ENCODE results near the gene ARHGAP42.

Gene ARHGAP42

DNA sequence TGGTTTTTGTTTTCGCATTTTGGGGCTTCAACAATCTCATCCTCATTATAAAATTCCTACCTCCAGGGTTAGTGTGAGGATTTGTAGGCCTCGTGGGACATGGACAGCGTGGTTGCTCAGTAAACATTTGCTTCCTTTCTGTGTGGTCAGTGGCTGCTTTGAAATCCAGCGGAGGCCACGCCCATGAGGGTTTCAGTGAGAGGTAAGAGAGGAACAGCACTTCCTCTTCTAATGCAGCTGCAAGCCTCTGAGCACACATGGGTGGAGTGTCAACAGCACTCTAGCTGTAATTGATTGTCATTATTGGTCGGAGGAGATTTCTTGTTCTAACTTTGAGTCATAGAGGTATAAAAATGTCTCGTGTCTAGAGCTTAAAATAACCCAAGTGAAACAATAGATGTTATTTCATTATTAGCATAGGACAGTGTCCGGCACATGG lies 6.0 kb upstream of the ARHGAP42 start:
- no peak for DNase-seq (ENCODE audit: low read depth)

DNA sequence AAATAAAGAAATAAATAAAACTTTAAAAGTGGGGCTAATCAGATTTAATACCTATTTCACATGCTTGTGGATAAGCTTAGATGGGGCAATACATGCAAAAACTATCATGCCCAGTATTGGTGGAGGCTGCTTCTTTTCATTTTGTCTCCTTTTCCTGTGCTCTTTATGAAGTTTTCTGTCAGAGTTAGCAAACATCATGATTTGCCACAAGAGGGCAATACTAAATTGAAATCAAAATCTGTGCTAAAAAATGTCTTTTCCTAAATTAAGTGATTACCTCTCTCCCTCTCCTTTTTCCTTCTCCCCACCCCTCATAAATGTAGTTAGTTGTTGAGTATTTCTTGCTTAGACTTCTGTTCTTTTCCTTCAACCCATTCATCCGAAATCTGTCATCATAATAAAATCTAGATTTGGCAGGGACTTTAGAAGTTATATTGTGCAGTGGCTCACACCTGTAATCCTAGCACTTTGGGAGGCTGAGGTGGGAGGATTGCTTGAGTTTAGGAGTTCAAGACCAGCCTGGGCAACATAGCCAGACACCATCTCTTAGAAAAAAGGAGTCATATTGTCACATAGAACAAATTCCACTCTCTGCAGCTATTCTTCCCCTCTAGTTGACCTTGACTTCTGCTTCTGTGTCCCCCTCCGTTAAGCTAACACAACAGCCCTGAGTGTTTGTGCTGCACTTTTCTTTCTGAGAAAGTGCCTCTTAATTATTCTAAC lies 4.7 kb upstream of the ARHGAP42 start:
- no peak for DNase-seq (ENCODE audit: low read depth)

DNA sequence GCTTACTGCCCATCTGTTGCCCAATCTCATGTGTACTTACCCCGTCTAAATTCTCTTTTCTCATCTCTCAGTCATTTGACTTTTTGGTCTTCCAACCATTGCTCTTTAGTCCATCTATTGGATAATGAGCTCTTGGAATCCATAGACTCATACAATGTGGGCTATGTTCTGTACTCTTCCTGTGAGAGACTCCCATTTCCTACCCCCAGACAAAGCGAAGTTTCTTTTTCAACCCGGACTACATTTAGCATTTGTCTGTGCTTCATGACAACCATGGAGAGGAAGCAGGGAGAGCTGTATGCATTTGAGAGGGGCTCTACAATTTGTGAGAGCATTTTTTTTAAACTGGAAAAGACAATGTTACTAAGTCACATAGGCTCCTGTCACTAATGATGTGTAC lies 4.0 kb upstream of the ARHGAP42 start:
- DNase-seq (ENCODE audit: low read depth) = no peak

DNA sequence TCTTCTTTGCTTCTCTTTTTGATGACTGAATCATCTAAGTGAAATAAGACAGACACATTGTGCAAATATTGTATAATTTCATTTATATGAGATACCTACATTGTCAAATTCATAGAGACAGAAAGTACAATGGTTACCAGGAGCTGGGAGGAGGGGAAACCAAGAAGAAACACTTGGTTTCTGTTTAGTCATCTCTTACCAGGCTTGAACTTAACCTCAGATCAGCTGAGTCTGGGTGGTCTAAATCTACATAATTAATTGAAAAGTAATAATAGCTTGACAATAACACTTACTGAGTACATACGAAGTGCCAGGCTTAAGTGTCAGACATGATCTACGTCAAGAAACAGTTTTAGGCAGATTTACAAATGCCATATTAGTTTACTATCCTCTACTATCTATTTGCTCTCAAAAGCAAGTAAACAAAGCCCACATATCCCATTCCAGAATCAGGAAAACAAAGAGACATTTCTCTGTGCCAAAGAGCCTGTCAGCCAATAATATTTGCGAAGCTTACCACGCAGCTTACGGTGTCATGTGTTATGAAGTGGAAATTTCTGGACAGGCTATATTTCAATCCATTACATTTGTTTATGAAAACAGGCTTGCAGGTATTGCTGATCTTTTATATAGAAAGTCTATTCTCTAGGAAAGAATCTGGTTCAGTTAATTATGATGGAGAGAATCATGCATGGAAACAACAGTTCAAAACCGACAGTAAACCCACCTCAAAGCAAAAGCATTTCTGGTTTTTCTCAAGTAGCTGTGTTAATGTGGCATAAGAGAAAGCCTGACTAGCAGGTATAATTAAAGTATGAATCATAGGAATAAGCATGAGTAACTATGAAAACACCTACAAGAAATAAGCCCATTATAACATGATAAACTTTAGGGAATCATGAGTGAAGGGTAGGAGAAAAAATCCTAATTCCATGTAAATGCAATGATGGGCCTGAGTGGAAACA lies 2.7 kb upstream of the ARHGAP42 start:
- DNase-seq (ENCODE audit: low read depth) = no peak

DNA sequence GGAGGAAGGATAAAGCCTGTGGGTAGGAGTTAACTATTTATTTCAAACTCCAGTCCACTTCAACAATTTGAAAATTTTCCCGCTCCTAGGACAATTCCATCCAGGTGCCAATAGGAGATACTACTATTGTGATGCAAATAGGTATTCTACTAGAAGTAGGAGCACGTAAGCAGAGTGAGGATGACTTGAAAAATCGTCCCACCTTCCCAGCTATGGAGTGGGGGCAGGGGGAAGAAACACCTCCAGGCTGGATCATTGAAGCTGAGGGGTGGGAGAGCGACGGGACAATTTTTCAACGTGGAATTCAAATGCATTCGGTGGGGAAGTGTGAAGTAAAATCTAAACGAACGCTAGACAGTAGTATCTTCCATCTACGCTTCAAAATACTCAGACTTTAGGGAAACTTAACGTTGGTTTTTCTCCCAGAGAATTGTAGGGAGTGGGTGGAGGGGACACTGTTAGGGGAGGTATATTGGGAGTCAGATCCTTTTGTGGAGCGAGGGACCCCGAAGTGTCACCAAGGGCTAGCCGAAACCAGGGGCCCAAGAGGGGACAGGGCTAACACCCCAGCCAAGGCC lies 523 bp upstream of the ARHGAP42 start:
- no peak for DNase-seq (ENCODE audit: low read depth)

DNA sequence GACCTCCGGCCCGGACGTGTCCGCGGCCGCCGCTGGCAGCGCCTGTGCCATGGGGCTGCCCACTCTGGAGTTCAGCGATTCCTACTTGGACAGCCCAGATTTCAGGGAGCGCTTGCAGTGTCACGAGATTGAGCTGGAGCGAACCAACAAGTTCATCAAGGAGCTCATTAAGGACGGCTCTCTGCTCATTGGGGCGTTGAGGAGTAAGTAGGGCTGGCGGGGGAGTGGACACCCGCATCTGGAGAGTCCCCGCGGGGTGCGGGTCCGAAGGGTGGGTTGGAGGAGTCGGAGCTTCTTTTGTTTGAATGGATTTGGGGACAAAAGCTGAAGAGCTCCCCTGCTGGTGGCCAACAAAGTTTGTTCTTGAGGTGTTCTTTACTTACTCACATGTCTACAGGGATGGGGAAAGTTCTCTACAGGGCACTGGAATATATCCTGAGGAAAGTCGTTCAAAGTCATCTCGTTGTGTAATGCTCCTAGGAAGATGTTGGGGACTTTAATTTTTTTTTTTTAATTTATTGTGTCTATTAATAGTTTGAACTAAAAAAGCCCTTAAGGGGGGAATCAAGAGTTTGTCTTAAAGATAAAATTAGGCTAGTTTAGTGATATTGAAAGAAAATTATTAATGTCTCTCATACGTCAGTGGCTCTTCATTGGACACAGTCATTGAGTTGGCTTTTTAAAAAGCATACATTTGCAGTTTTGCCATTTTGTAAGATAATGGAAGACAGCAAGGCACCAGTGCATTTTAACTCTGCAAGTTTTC lies 725 bp downstream of the ARHGAP42 start:
- DNase-seq (ENCODE audit: low read depth) = no peak

DNA sequence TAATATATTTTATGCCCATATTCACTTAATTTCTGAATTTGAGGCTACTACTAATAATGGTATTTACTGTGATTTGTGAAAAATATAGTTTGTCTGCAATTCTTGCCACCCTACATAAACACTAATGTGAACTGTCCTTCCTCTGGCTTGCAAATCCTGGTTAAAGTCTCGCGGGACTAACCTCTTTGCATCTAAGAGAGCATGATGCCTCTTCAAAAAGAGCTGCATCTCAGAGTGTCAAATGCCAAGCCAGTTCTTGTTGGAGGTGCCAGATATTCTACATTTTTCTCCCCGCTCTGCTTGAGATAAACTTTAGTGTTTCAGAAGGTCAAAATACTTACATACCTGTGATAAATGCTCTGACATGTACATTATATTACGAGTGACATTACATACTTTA lies 2.1 kb downstream of the ARHGAP42 start:
- no peak for DNase-seq (ENCODE audit: low read depth)

DNA sequence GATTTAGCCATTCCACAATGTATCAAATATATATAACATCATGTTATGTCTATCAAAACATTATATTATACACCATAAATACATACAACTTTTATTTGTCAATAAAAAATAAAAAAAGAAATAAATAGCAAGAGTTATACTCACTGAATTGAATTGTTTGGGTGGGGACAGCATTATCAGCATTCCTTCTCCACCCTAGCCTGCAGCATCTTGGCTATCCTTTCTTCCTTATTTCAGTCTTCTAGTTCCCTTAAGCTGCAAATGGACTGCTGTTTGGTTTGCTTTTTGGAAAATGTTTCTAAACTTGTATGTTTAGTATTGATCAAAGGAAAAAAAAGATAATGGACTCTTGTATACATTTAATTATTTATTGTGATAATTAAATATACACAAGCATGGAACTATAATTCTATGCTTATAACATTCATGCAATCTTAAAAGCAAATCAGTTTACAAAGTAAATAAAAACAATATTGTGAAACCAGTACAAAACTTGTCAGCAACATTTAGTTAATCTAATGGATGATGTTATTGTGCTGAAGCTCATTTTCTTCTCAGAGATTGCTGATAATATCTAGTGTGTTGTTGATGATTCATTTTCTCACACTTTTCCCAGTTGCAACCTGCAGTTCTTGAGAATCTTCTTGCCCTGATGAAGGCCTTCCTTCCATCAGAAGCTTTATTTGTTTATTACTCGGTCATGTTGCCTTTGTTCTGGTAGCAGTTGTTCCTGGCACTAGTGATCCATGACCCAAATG lies 5.0 kb downstream of the ARHGAP42 start:
- DNase-seq (ENCODE audit: low read depth) = no peak

DNA sequence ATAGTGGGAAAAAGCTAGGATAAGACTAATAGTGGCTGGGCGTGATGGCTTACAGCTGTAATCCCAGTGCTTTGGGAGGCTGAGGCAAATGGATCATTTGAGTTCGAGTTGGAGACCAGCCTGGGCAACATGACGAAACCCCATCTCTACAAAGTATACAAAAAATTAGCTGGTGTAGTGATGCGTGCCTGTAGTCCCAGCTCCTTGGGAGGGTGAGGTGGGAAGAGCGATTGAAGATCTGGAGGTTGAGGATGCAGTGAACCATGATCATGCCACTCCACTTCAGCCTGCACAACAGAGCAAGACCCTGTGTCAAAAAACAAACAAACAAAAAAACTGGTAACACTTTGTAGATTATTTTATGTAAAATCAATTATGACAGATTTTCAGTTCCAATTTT lies 8.8 kb downstream of the ARHGAP42 start:
- DNase-seq (ENCODE audit: low read depth) = no peak

DNA sequence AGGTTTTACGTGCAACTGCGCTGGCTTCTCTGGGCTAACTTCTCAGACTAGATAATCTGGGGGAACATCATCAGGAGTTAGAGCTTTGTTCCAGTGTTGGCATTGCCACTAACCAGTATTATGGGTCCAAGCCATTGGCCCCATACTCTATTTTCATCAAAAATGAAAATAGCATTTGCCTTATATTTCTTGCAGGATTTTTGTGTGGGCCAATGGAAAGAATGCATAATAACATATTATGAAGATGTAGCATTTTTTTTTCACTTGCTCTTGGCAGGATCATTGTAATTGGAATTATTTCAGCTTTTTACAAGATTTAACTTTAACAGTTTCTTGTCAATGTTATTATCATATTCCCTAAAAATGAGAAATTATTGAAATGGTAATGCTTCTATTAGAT lies 16.1 kb downstream of the ARHGAP42 start:
- no peak for DNase-seq (ENCODE audit: low read depth)

DNA sequence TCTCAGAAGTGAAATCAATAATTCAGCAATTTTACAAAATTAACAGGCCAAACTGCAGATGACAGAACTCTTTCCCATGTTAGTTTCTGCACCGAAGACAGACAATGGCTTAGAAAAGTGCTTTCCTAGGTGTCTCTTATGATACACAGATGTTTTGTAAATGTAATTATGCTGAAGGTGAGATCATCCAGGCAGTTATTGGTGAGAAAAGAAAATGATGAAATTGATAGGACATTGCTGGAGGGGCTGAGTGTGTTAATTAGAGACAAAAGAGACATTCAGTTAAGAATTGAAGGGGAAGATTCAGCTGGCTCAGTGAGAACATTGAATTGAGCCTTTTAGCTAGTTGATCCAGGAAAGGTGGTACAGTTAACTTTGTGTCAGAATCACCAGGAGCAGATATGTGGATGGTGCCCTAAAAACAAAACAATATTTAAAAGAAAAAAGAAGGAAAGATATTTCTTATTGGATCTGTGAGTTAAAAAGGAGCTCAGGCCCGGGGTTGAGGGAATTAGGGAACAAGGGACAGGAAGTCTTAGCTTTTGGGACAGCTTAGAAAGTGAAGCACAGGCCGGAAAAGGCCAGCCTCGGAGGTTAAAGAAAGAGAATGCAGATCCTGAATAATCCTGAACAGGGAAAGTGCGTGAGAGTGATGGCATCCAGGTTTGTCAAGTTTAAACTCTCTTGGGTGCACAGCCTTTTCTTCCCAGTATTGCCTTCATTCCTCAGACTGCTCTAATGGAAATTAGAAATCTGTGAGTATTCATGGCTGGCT lies 16.9 kb downstream of the ARHGAP42 start:
- DNase-seq (ENCODE audit: low read depth) = no peak

DNA sequence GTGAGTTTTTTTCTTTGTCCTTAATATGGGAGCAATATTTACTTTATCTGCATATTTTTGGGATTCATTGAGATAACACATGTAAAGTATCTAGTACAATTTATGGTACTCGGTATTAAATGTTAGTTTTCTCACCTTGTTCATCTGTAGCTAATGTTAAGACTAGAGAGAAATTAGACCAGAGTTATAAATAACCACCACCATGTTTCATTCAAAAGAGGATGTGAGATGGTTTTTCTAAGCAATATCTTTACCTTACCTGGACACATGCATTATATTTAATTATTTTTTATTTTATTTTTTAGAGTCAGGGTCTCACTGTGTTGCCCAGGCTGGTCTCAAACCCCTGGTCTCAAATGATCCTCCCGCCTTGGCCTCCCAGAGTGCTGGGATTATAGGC lies 18.4 kb downstream of the ARHGAP42 start:
- DNase-seq (ENCODE audit: low read depth) = no peak

DNA sequence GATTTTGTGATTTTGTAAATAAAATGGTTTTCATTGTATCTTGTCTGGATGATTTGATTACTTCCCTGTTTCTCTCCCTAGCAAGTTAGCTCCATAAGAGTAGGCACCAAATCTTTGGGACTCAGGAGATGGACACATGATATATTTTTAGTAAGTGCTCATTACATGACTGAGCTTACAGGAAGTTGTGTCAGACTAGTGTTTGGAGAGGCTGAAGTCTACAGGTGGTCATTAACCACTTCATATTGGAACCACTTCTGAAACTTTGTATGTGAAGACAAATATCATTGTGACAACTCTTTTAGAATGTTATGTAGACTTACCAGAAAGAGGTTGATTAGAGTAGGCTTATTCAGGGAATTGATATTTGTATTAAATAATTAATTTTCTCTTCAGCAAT lies 19.1 kb downstream of the ARHGAP42 start:
- DNase-seq (ENCODE audit: low read depth) = no peak

DNA sequence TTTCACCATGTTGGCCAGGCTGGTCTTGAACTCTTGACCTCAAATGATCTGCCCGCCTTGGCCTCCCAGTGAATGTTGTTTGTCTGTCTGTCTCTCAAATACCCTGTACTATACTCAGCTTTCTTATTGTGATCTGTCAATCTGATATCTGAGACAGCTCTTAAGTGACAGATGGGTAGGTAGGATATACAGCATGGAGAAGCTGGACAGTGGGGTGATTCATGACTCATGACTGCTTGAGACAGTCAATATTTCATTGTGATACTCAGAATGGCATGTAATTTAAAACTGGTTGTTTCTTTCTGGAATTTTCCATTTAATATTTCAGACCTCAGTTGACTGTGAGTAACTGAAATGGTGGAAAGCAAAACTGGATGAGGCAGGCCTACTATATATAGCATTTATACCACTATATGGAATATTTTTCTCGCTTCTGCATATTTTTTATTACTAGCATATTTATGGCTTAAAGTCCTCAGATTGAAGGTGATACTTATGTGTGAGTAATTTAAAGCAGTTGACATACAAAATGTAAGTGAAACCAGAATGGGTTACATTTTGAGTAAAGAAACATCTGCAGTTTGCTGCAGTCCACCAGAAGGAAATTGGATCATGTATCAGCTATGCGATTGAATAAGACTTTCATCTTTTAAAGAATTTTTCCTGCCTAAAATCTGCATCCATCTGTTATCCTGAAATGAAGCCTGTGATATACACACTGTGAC lies 22.3 kb downstream of the ARHGAP42 start:
- DNase-seq (ENCODE audit: low read depth) = no peak

DNA sequence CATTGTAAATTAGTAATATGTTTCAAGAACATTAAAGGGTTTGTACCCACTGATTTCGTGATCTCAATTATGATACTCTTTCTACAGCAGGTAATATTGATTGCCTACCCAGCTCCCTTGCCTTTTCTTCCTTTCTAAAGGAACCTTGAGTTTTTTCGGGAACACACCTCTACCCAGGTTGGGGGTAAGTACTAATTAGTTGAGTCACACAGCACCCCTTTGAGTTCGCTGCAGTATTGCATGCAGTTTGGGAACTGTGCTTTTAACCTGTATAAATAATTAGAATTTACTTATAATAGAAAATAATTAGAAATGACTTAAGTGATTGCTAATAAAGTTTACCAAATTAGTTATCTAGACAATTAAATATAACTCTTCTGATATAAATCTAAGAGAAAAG lies 24.9 kb downstream of the ARHGAP42 start:
- no peak for DNase-seq (ENCODE audit: low read depth)

DNA sequence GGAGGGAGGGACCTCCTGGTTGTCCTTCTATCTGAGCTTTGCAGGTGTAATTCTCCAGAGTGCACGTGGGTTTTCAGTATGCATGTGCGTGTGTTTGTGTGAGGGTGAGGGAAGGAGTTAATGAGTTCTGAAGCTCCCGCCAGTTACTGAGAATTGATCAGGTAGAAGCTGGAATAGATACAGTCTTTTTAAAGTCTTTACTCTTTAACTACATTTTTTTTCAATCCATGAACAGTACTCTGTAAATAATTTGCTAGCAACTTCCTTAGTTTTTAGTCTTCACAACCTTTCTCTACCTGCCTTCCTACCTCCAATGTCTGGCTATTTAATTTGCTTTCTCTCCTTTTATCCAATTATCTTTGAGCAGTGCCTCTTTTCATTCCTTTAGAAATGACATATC lies 25.5 kb downstream of the ARHGAP42 start:
- DNase-seq (ENCODE audit: low read depth) = no peak

DNA sequence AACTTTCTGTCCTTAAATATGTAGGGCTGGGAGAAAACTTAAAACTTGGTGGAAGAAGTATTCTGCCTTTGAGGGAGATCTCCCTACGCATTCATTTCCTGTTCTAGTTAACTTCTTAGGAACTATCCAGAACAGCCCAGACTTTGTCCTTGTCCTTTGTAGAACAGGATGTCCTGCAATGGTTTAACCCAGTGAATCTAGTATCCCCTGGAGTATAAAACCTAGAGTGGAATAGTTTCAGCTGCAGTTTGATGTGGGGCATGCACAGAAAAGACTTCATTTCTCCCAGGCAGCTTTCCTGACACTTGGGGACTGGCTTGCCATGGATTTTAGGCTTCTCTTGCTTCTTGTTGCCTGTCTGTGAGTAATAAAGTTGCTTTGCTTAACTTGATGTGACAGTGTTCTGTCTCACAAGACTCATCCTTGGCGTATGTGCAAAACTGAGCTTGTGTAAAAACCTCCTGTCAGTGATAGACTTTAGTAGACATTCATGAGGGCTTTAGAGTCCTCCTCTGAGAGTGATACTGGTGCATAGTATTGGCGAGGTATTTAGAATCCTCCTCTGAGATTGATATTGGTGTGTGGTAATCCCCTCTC lies 28.2 kb downstream of the ARHGAP42 start:
- no peak for DNase-seq (ENCODE audit: low read depth)

DNA sequence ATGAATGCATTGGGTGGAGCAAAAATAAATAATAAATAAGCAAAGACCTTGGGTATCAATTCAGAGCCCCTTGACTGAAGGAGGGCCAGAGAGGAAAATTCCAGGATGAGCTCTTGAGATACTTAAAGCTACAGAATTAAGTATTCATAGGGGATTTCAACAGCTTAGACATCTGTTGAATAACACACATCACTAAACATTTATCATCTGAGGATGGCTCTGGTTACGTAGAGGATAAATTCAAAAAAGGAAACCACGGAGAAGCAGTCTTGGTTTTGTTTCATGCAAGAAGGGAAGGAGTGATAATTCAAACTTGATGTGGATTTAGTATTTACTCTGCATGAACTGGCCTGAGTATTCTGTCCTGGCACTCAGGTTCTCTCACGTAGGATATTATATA lies 29.8 kb downstream of the ARHGAP42 start:
- no peak for DNase-seq (ENCODE audit: low read depth)

DNA sequence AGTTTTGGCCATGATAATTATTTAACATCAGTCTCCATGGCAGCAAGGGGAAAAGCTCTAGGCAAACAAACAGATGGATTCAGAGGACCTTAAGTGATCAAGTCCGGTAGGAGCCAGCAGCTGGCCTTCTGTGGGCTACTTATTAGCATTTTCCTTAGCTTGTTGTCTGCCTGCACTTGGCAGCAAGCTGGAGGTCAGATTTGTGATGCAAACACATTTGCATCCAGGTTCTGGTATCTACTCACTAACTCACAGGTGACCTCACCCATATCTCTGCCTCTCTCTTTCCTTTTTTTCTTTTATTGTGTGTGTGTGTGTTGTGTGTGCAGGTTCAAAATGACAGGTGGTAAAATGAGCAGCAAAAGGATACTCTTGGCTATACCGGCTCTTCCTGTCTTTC lies 32.3 kb downstream of the ARHGAP42 start:
- no peak for DNase-seq (ENCODE audit: low read depth)

DNA sequence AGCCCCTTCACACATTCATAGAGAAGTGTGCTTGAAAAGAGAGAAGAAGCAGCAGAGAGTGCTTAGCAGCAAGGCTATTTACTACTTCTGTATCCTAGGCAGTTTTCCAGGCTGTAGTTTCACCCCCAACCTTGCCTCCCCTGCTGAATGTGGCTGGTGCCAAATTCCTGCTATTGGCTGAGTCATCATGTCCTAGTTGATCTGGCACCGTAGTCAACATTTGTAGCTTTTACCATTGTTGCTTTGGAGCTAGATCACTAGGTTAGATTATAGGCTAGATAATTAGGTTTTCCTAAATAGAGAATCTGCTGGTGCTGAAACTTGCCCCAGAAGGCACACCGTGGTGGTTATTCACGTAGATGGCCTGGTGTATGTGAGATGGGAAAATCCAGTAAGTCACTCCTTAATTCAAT lies 32.7 kb downstream of the ARHGAP42 start:
- no peak for DNase-seq (ENCODE audit: low read depth)

All from activated T-cell treated with anti-CD3 and anti-CD28 coated beads for 1 hour (primary cell).